ENCODE results near the gene ZNF277.

ZNF277 gene

GRCh38 chr7:112236597-112236996 lies 30.1 kb downstream of the ZNF277 start:
- Histone ChIP-seq H3K36me3 (replicated peaks in 1 of 2; ENCODE audit: control insufficient read depth in 2 of 2, insufficient read depth in 2 of 2, low read length in 2 of 2) (no peaks in the 10 kb centered on the region), H3K4me1 (ENCODE audit: control insufficient read depth in 2 of 2, insufficient read depth in 1 of 2, low read depth in 1 of 2, low read length in 2 of 2) (no peaks in the 10 kb centered on the region), H3K27ac (replicated peaks; ENCODE audit: low read length) (no peak overlapping the region), H2BK5ac (ENCODE audit: low read length) (no peak overlapping the region), H3K27me3 (ENCODE audit: control insufficient read depth in 3 of 3, insufficient read depth in 3 of 3, low read depth in 1 of 3, low read length in 3 of 3) (no peaks in the 10 kb centered on the region), H3K23ac (ENCODE audit: low read depth, low read length, poor library complexity) (no peak overlapping the region), H3K14ac (ENCODE audit: low read length) (no peak overlapping the region), H3K4me3 (ENCODE audit: low read length in 2 of 2) (no peak overlapping the region), H3K79me1 (ENCODE audit: low read depth, low read length) (no peaks in the 10 kb centered on the region), H3K4me2 (ENCODE audit: insufficient read depth, low read length, poor library complexity, severe bottlenecking) (no peak overlapping the region), H2BK120ac (ENCODE audit: low read depth, low read length) (no peak overlapping the region), H3K9ac (ENCODE audit: low read depth, low read length, poor library complexity) (no peak overlapping the region), H2AK5ac (ENCODE audit: low read depth, low read length) (no peak overlapping the region), H2BK12ac (ENCODE audit: low read length) (no peak overlapping the region), H4K91ac (ENCODE audit: low read depth, low read length, poor library complexity) (no peak overlapping the region), H2BK15ac (ENCODE audit: low read length) (no peak overlapping the region), H3K9me3 (replicated peaks in 1 of 2; ENCODE audit: control insufficient read depth in 2 of 2, insufficient read depth in 1 of 2, low read depth in 1 of 2, low read length in 2 of 2) (no peaks in the 10 kb centered on the region), H3K4ac (ENCODE audit: low read length) (no peak overlapping the region), H4K8ac (ENCODE audit: low read depth, low read length) (no peak overlapping the region), H2AFZ (ENCODE audit: low read length) (no peak overlapping the region), H3K18ac (ENCODE audit: low read length) (no peak overlapping the region)
- whole genome bisulfite sequencing, 2 donors (ENCODE audit: extremely low coverage in 2 of 2, insufficient read length in 2 of 2, insufficient replicate concordance in 1 of 2): no CpG with 5 or more reads among the region's 2 CpGs
- no peak for DNase-seq (ENCODE audit: low spot score)

- no peak for DNase-seq (ENCODE audit: low spot score)
- H3K9me3 ChIP-seq (replicated peaks in 1 of 2; ENCODE audit: control insufficient read depth in 2 of 2, insufficient read depth in 1 of 2, low read depth in 1 of 2, low read length in 2 of 2): no peaks in the 10 kb centered on the region
- no CpG with 5 or more reads among the region's 3 CpGs for WGBS, 2 donors (ENCODE audit: extremely low coverage in 2 of 2, insufficient read length in 2 of 2, insufficient replicate concordance in 1 of 2)
- H2BK5ac ChIP-seq (ENCODE audit: low read length): no peak overlapping the region
- no peak overlapping the region for H3K9ac ChIP-seq (ENCODE audit: low read depth, low read length, poor library complexity)
- H2BK12ac ChIP-seq (ENCODE audit: low read length): no peak overlapping the region
- no peak overlapping the region for H3K4ac ChIP-seq (ENCODE audit: low read length)
- no peak overlapping the region for H3K27ac ChIP-seq (replicated peaks; ENCODE audit: low read length)
- H3K14ac ChIP-seq (ENCODE audit: low read length): no peak overlapping the region
- no peaks in the 10 kb centered on the region for H3K79me1 ChIP-seq (ENCODE audit: low read depth, low read length)
- H4K91ac ChIP-seq (ENCODE audit: low read depth, low read length, poor library complexity): no peak overlapping the region
- no peaks in the 10 kb centered on the region for H3K27me3 ChIP-seq (ENCODE audit: control insufficient read depth in 3 of 3, insufficient read depth in 3 of 3, low read depth in 1 of 3, low read length in 3 of 3)
- no peak overlapping the region for H2AK5ac ChIP-seq (ENCODE audit: low read depth, low read length)
- H3K4me2 ChIP-seq (ENCODE audit: insufficient read depth, low read length, poor library complexity, severe bottlenecking): no peak overlapping the region
- no peak overlapping the region for H2AFZ ChIP-seq (ENCODE audit: low read length)
- no peak overlapping the region for H2BK15ac ChIP-seq (ENCODE audit: low read length)
- no peak overlapping the region for H3K23ac ChIP-seq (ENCODE audit: low read depth, low read length, poor library complexity)
- H3K18ac ChIP-seq (ENCODE audit: low read length): no peak overlapping the region
- H2BK120ac ChIP-seq (ENCODE audit: low read depth, low read length): no peak overlapping the region
- H4K8ac ChIP-seq (ENCODE audit: low read depth, low read length): no peak overlapping the region
- H3K4me1 ChIP-seq (ENCODE audit: control insufficient read depth in 2 of 2, insufficient read depth in 1 of 2, low read depth in 1 of 2, low read length in 2 of 2): no peaks in the 10 kb centered on the region
- H3K4me3 ChIP-seq (ENCODE audit: low read length in 2 of 2): no peak overlapping the region
- no peaks in the 10 kb centered on the region for H3K36me3 ChIP-seq (replicated peaks in 1 of 2; ENCODE audit: control insufficient read depth in 2 of 2, insufficient read depth in 2 of 2, low read length in 2 of 2)
These were observed 31.8 kb downstream of the ZNF277 start for GRCh38 chr7:112238330-112238729.

GRCh38 chr7:112238852-112239610 lies 32.5 kb downstream of the ZNF277 start:
- no CpG with 5 or more reads among the region's 9 CpGs for WGBS, 2 donors (ENCODE audit: extremely low coverage in 2 of 2, insufficient read length in 2 of 2, insufficient replicate concordance in 1 of 2)
- Histone ChIP-seq H3K9me3 (replicated peaks in 1 of 2; ENCODE audit: control insufficient read depth in 2 of 2, insufficient read depth in 1 of 2, low read depth in 1 of 2, low read length in 2 of 2) (no peaks in the 10 kb centered on the region), H3K27me3 (ENCODE audit: control insufficient read depth in 3 of 3, insufficient read depth in 3 of 3, low read depth in 1 of 3, low read length in 3 of 3) (no peaks in the 10 kb centered on the region), H3K4ac (ENCODE audit: low read length) (no peak overlapping the region), H2AFZ (ENCODE audit: low read length) (no peak overlapping the region), H3K23ac (ENCODE audit: low read depth, low read length, poor library complexity) (no peak overlapping the region), H2BK120ac (ENCODE audit: low read depth, low read length) (no peak overlapping the region), H2BK5ac (ENCODE audit: low read length) (no peak overlapping the region), H3K4me3 (ENCODE audit: low read length in 2 of 2) (no peak overlapping the region), H3K4me2 (ENCODE audit: insufficient read depth, low read length, poor library complexity, severe bottlenecking) (no peak overlapping the region), H2BK12ac (ENCODE audit: low read length) (no peak overlapping the region), H2BK15ac (ENCODE audit: low read length) (no peak overlapping the region), H3K79me1 (ENCODE audit: low read depth, low read length) (no peaks in the 10 kb centered on the region), H3K36me3 (replicated peaks in 1 of 2; ENCODE audit: control insufficient read depth in 2 of 2, insufficient read depth in 2 of 2, low read length in 2 of 2) (no peaks in the 10 kb centered on the region), H3K14ac (ENCODE audit: low read length) (no peak overlapping the region), H4K8ac (ENCODE audit: low read depth, low read length) (no peak overlapping the region), H4K91ac (ENCODE audit: low read depth, low read length, poor library complexity) (no peak overlapping the region), H3K18ac (ENCODE audit: low read length) (no peak overlapping the region), H3K9ac (ENCODE audit: low read depth, low read length, poor library complexity) (no peak overlapping the region), H3K4me1 (ENCODE audit: control insufficient read depth in 2 of 2, insufficient read depth in 1 of 2, low read depth in 1 of 2, low read length in 2 of 2) (no peaks in the 10 kb centered on the region), H2AK5ac (ENCODE audit: low read depth, low read length) (no peak overlapping the region), H3K27ac (replicated peaks; ENCODE audit: low read length) (no peak overlapping the region)
- no peak for DNase-seq (ENCODE audit: low spot score)

GRCh38 chr7:112248598-112248997 lies 42.1 kb downstream of the ZNF277 start:
- no CpG with 5 or more reads among the region's 2 CpGs for WGBS, 2 donors (ENCODE audit: extremely low coverage in 2 of 2, insufficient read length in 2 of 2, insufficient replicate concordance in 1 of 2)
- Histone ChIP-seq H3K9me3 (replicated peaks in 1 of 2; ENCODE audit: control insufficient read depth in 2 of 2, insufficient read depth in 1 of 2, low read depth in 1 of 2, low read length in 2 of 2) (no peaks in the 10 kb centered on the region), H2BK120ac (ENCODE audit: low read depth, low read length) (no peak overlapping the region), H3K23ac (ENCODE audit: low read depth, low read length, poor library complexity) (no peak overlapping the region), H3K14ac (ENCODE audit: low read length) (no peak overlapping the region), H2AFZ (ENCODE audit: low read length) (no peak overlapping the region), H4K91ac (ENCODE audit: low read depth, low read length, poor library complexity) (no peak overlapping the region), H3K4me3 (ENCODE audit: low read length in 2 of 2) (no peak overlapping the region), H3K9ac (ENCODE audit: low read depth, low read length, poor library complexity) (no peak overlapping the region), H3K27ac (replicated peaks; ENCODE audit: low read length) (no peak overlapping the region), H3K18ac (ENCODE audit: low read length) (no peak overlapping the region), H3K4me1 (ENCODE audit: control insufficient read depth in 2 of 2, insufficient read depth in 1 of 2, low read depth in 1 of 2, low read length in 2 of 2) (peaks cover 0 to 2% of the 10 kb centered on the region in 2 donors), H4K8ac (ENCODE audit: low read depth, low read length) (no peak overlapping the region), H2AK5ac (ENCODE audit: low read depth, low read length) (no peak overlapping the region), H3K27me3 (ENCODE audit: control insufficient read depth in 3 of 3, insufficient read depth in 3 of 3, low read depth in 1 of 3, low read length in 3 of 3) (peaks cover 0 to 3% (median 0%) of the 10 kb centered on the region in 3 experiments), H2BK5ac (ENCODE audit: low read length) (no peak overlapping the region), H3K36me3 (replicated peaks in 1 of 2; ENCODE audit: control insufficient read depth in 2 of 2, insufficient read depth in 2 of 2, low read length in 2 of 2) (no peaks in the 10 kb centered on the region), H3K4ac (ENCODE audit: low read length) (no peak overlapping the region), H3K4me2 (ENCODE audit: insufficient read depth, low read length, poor library complexity, severe bottlenecking) (no peak overlapping the region), H2BK12ac (ENCODE audit: low read length) (no peak overlapping the region), H3K79me1 (ENCODE audit: low read depth, low read length) (no peaks in the 10 kb centered on the region), H2BK15ac (ENCODE audit: low read length) (no peak overlapping the region)
- no peak for DNase-seq (ENCODE audit: low spot score)

Data from neuronal stem cell (in vitro differentiated cells).